HepG2 (cell line): ENCODE measurements around the gene TFF2. TPM values are rescaled to one million over a fixed set of nuclear protein-coding genes. Genes with fewer than 3 reads are reported as not detected.

Experiments used
- AHDC1 ChIP-seq: sonication (generic); formaldehyde crosslinking; IDR thresholded peaks from 2 replicates; pipeline ENCODE4 v1.5.1; 2020; ENCODE audit warnings: mild to moderate bottlenecking, missing genetic modification reagents, borderline replicate concordance
- EP300 ChIP-seq, 3 experiments: sonication (generic) in 1 of 3; formaldehyde crosslinking in 1 of 3; IDR thresholded peaks; 2 replicates each; pipeline versions ENCODE4 v1.5.1 to v1.6.1; 2011 to 2020; ENCODE audit warnings: low read depth in 2 of 3, low read length in 2 of 3, borderline replicate concordance in 1 of 3, improper control_type of control experiment in 1 of 3, mild to moderate bottlenecking in 1 of 3, missing genetic modification reagents in 1 of 3, moderate library complexity in 1 of 3
- ETV6 ChIP-seq: sonication (generic); formaldehyde crosslinking; conservative IDR thresholded peaks from 2 replicates; pipeline ENCODE4 v1.4.0; 2020; ENCODE audit warnings: missing genetic modification reagents
- FOXA1 ChIP-seq, 2 experiments: fragments of 450-650 bp in 1 of 2; sonication (generic) in 1 of 2; formaldehyde crosslinking in 1 of 2; IDR thresholded peaks; 2 replicates each; pipeline versions ENCODE4 v1.4.0 to v1.6.1; 2016 to 2020; ENCODE audit warnings: missing genetic modification reagents in 1 of 2
- HMGXB4 ChIP-seq, 2 experiments: sonication (generic) in 1 of 2; formaldehyde crosslinking in 1 of 2; IDR thresholded peaks; 2 replicates each; pipeline versions ENCODE4 v1.4.0 to v1.6.1; 2018 to 2020; ENCODE audit warnings: missing genetic modification reagents in 2 of 2, borderline replicate concordance in 1 of 2, low read depth in 1 of 2, mild to moderate bottlenecking in 1 of 2, missing biosample characterization in 1 of 2
- HOMEZ ChIP-seq: IDR thresholded peaks from 2 replicates; pipeline ENCODE4 v1.6.1; 2016; ENCODE audit warnings: low read depth
- ISL2 ChIP-seq: sonication (generic); formaldehyde crosslinking; IDR thresholded peaks from 2 replicates; pipeline ENCODE4 v1.5.0; 2020; ENCODE audit warnings: missing genetic modification reagents
- KLF12 ChIP-seq: sonication (generic); formaldehyde crosslinking; IDR thresholded peaks from 2 replicates; pipeline ENCODE4 v1.4.0; 2020; ENCODE audit warnings: missing genetic modification reagents, borderline replicate concordance
- NR0B2 ChIP-seq: sonication (generic); formaldehyde crosslinking; IDR thresholded peaks from 2 replicates; pipeline ENCODE4 v1.4.0; 2020; ENCODE audit warnings: mild to moderate bottlenecking, missing genetic modification reagents
- RXRA ChIP-seq: sonication (generic); formaldehyde crosslinking; IDR thresholded peaks from 2 replicates; pipeline ENCODE4 v1.5.1; 2020; ENCODE audit warnings: missing genetic modification reagents
- TBX2 ChIP-seq: sonication (generic); formaldehyde crosslinking; IDR thresholded peaks from 2 replicates; pipeline ENCODE4 v1.5.0; 2020; ENCODE audit warnings: missing genetic modification reagents, mild to moderate bottlenecking, borderline replicate concordance
- ZNF639 ChIP-seq: conservative IDR thresholded peaks from 2 replicates; pipeline ENCODE4 v1.6.1; 2018; ENCODE audit warnings: missing genetic modification reagents
- polyA plus RNA-seq, 8 experiments: library from polyadenylated mRNA; depleted of rRNA in 3 of 8; stranded (reverse) in 7 of 8; unstranded in 1 of 8; fragments of >200 nt; fragmentation: Illumina TruSeq in 4 of 8; extraction: Trizol in 4 of 8; gene quantifications; 2 replicates each; pipeline versions ENCODE4 v1.2.1 to v1.2.3, GENCODE V29; 2011 to 2016; ENCODE audit warnings: low read depth in 4 of 8, missing spikeins in 1 of 8, mixed read lengths in 1 of 8; ENCODE audit not compliant: insufficient read depth in 1 of 8
- total RNA-seq, 5 experiments: library from RNA; depleted of rRNA; stranded (reverse); fragments of >200 nt; fragmentation: Illumina TruSeq; extraction: Trizol; gene quantifications; 2 replicates each; pipeline ENCODE4 v1.2.3, GENCODE V29; 2016; ENCODE audit warnings: low read depth in 1 of 5

The TFF2 gene
- total and polyA plus RNA-seq, 2 of the 13 experiments (the other 11 are each of a cell fraction or from before 2014, with no cell fraction given): 1.5 TPM; not detected in 1

GRCh38 chr21:42366292-42367010 is 15.7 kb upstream of the TFF2 start, which contains the start of gene TFF1 (continued):
- TF ChIP-seq HMGXB4 (CRISPR knock-in tag; IDR thresholded peaks at IDR 0.05; ENCODE audit: borderline replicate concordance in 1 of 2, low read depth in 1 of 2) (no peak), FOXA1 (IDR thresholded peaks at IDR 0.05) (no peak), FOXA1 (CRISPR knock-in tag; IDR thresholded peaks at IDR 0.05) (peak; percentile 75), KLF12 (no peak), AHDC1 (no peak), TBX2 (CRISPR knock-in tag) (0 out of 2 replicates have a peak, but pooled peaks have one; percentile 23), ETV6 (CRISPR knock-in tag) (no peak), ZNF639 (CRISPR knock-in tag) (no peak), ISL2 (CRISPR knock-in tag) (no peak), EP300 (IDR thresholded peaks at IDR 0.05; ENCODE audit: low read depth in 2 of 2, low read length in 2 of 2) (peak in 1 of 2 experiments; percentile 39; a peak in 1 of 4 replicates), EP300 (CRISPR knock-in tag; IDR thresholded peaks at IDR 0.05; ENCODE audit: borderline replicate concordance) (no peak), RXRA (CRISPR knock-in tag) (peak; percentile 28; the same call in 1 of the 2 replicates), HOMEZ (CRISPR knock-in tag) (0 out of 2 replicates have a peak, but pooled peaks have one; percentile 35), NR0B2 (CRISPR knock-in tag) (no peak)
